GM19395 (cell line): ENCODE results near the gene RAB5IF.
A peak's percentile ranks its signal among the peaks of the same experiment; 100 is the strongest.
"Not testable (repeated sequence)": the region's sequence is repeated elsewhere in the genome, so short reads cannot be mapped to it uniquely, and the experiment has no call there.

Experiments
- ATAC-seq: cut with Tn5 transposase; IDR thresholded peaks from one replicate; pipeline ENCODE4 v1.9.1; 2021; ENCODE audit warnings: mild to moderate bottlenecking, moderate library complexity; ENCODE audit not compliant: unreplicated experiment

Gene RAB5IF

GRCh38 chr20:36605399-36606157 is at the start of gene RAB5IF:
TSS of gene RAB5IF (plus strand) at chr20:36605779. CDS start at chr20:36605952, 173 bp downstream.
- ATAC-seq = peak; percentile 86

GRCh38 chr20:36562724-36563123 is 42.9 kb upstream of the RAB5IF start:
- ATAC-seq = no peak

GRCh38 chr20:36563374-36563773 is 42.2 kb upstream of the RAB5IF start:
- ATAC-seq = no peak

- not testable (repeated sequence) for ATAC-seq
These were observed 41.4 kb upstream of the RAB5IF start for GRCh38 chr20:36564078-36564725.

- ATAC-seq = not testable (repeated sequence)
These were observed 40.9 kb upstream of the RAB5IF start for GRCh38 chr20:36564726-36565121.

GRCh38 chr20:36565520-36565919 is 40.1 kb upstream of the RAB5IF start:
- no peak for ATAC-seq

GRCh38 chr20:36569847-36570429 is 35.6 kb upstream of the RAB5IF start:
- no peak for ATAC-seq

- ATAC-seq = no peak
These were observed 33.7 kb upstream of the RAB5IF start for GRCh38 chr20:36571564-36572504.

GRCh38 chr20:36572701-36573102 is 32.9 kb upstream of the RAB5IF start:
- peak; percentile 37 for ATAC-seq

- peak; percentile 64 for ATAC-seq
These were observed 32.3 kb upstream of the RAB5IF start, which contains the start of gene TGIF2 for GRCh38 chr20:36573103-36573797. TSS of gene TGIF2 (plus strand) at chr20:36573597. CDS start at chr20:36578775, 5,178 bp downstream.

GRCh38 chr20:36573798-36574365 is 31.7 kb upstream of the RAB5IF start:
- peak; percentile 7 for ATAC-seq

GRCh38 chr20:36574366-36575135 is 31.0 kb upstream of the RAB5IF start:
- ATAC-seq = no peak

- ATAC-seq = no peak
These were observed 29.5 kb upstream of the RAB5IF start for GRCh38 chr20:36576081-36576445.

GRCh38 chr20:36578356-36579041 is 27.1 kb upstream of the RAB5IF start:
- ATAC-seq = no peak

- no peak for ATAC-seq
These were observed 25.5 kb upstream of the RAB5IF start for GRCh38 chr20:36579996-36580545.

GRCh38 chr20:36582322-36582721 is 23.3 kb upstream of the RAB5IF start:
- no peak for ATAC-seq

- ATAC-seq = no peak
These were observed 22.8 kb upstream of the RAB5IF start for GRCh38 chr20:36582821-36583220.

- ATAC-seq = no peak
These were observed 21.5 kb upstream of the RAB5IF start for GRCh38 chr20:36584018-36584481.
